Fibroblast of lung (primary cell): ENCODE data around the gene ELK1. TPM values are rescaled to one million over a fixed set of nuclear protein-coding genes. Genes with fewer than 3 reads are reported as not detected.

Experiments used
- DNase-seq, 2 donors: peaks; one replicate each; pipeline versions ENCODE4 v3.0.0 to v3.0.0-alpha.2; 2010; ENCODE audit warnings: low read depth in 2 of 2
- H2AFZ ChIP-seq: 2 replicates; pipeline ENCODE4 v1.5.1; 2012; ENCODE audit warnings: low read length, control low read depth, inconsistent platforms
- H3K27ac ChIP-seq: 2 replicates; pipeline ENCODE4 v1.5.1; 2011; ENCODE audit warnings: low read length, control low read depth; ENCODE audit not compliant: insufficient read depth
- H3K27me3 ChIP-seq: 2 replicates; pipeline ENCODE4 v1.5.1; 2011; ENCODE audit warnings: mild to moderate bottlenecking, low read length; ENCODE audit not compliant: control insufficient read depth, insufficient read depth
- H3K36me3 ChIP-seq: 2 replicates; pipeline ENCODE4 v1.5.1; 2011; ENCODE audit warnings: low read length; ENCODE audit not compliant: control insufficient read depth, insufficient read depth
- H3K4me1 ChIP-seq: 2 replicates; pipeline ENCODE4 v1.5.1; 2011; ENCODE audit warnings: low read length; ENCODE audit not compliant: control insufficient read depth, insufficient read depth; ENCODE audit errors: extremely low read depth
- H3K4me2 ChIP-seq: 2 replicates; pipeline ENCODE4 v1.5.1; 2011; ENCODE audit warnings: low read length, control low read depth; ENCODE audit not compliant: insufficient read depth; ENCODE audit errors: extremely low read depth
- H3K4me3 ChIP-seq, 4 experiments: fragments of 200-600 bp in 1 of 4; sonication (generic) in 1 of 4; replicated peaks in 1 of 4; 2 replicates each; pipeline ENCODE4 v1.5.1; 2011 to 2016; ENCODE audit warnings: low read length in 4 of 4, low read depth in 3 of 4, mild to moderate bottlenecking in 3 of 4, control low read depth in 2 of 4, inconsistent platforms in 1 of 4, mixed read lengths in 1 of 4; ENCODE audit not compliant: insufficient read depth in 1 of 4; ENCODE audit errors: control extremely low read depth in 1 of 4
- H3K79me2 ChIP-seq: 2 replicates; pipeline ENCODE4 v1.5.1; 2012; ENCODE audit warnings: mild to moderate bottlenecking, low read length, inconsistent platforms; ENCODE audit not compliant: control insufficient read depth, insufficient read depth
- H3K9ac ChIP-seq: 2 replicates; pipeline ENCODE4 v1.5.1; 2011; ENCODE audit warnings: mild to moderate bottlenecking, low read length, control low read depth; ENCODE audit not compliant: insufficient read depth
- H3K9me3 ChIP-seq: 2 replicates; pipeline ENCODE4 v1.5.1; 2012; ENCODE audit warnings: low read depth, low read length; ENCODE audit not compliant: control insufficient read depth, insufficient read depth
- H4K20me1 ChIP-seq: 2 replicates; pipeline ENCODE4 v1.5.1; 2011; ENCODE audit warnings: low read length; ENCODE audit not compliant: control insufficient read depth, insufficient read depth; ENCODE audit errors: extremely low read depth
- EZH2 ChIP-seq: IDR thresholded peaks from 2 replicates; pipeline ENCODE4 v1.5.1; 2012; ENCODE audit warnings: low read length, control low read depth, mild to moderate bottlenecking; ENCODE audit errors: missing control alignments
- polyA plus RNA-seq, 2 donors: library from polyadenylated mRNA; depleted of rRNA in 1 of 2; stranded (reverse) in 1 of 2; unstranded in 1 of 2; fragments of >200 nt; gene quantifications; 2 replicates each; pipeline ENCODE4 v1.2.1, GENCODE V29; 2011 to 2012; ENCODE audit warnings: missing spikeins in 1 of 2
- total RNA-seq: library from RNA; depleted of rRNA; stranded (reverse); fragments of >200 nt; gene quantifications from 2 replicates; pipeline ENCODE4 v1.2.1, GENCODE V29; 2014
- TF ChIP-seq, protein P1 (sequence below), 2 donors: IDR thresholded peaks in 1 of 2; conservative IDR thresholded peaks in 1 of 2; 1 replicate in 1 of 2; 2 replicates in 1 of 2; pipeline ENCODE4 v1.5.1; 2011 to 2012; ENCODE audit warnings: low read length in 2 of 2, control low read depth in 1 of 2, inconsistent platforms in 1 of 2, low read depth in 1 of 2, mild to moderate bottlenecking in 1 of 2

ELK1 gene
- total and polyA plus RNA-seq, 2 donors (not counting 1 experiment from before 2014, with no cell fraction given), result 13.9 to 25.3 TPM

DNA sequence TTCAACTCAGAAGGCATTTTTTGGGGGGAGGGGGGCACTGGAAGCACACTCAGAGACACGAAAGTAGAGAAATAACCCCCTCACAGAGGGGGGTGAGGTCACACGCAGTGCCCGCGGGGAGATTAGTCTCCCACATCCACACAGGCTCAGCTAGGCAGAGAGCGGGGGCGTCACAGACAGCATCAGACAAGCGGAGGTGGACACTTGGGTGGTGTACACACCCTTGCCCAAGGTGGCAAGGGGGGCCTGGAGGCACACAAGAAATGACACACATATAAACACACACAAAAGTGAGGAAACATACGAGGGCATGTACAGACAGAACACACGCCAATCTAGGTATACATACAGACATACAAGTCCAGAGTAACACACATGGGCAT lies 30.1 kb downstream of the ELK1 start:
- Histone ChIP-seq H4K20me1 (no peaks in the 10 kb centered on the region), H3K9ac (no peak overlapping the region), H3K9me3 (no peaks in the 10 kb centered on the region), H3K27ac (no peak overlapping the region), H3K4me1 (peaks cover 3% of the 10 kb centered on the region), H3K79me2 (no peaks in the 10 kb centered on the region), H3K27me3 (peaks cover 5% of the 10 kb centered on the region), H3K36me3 (no peaks in the 10 kb centered on the region), H2AFZ (no peak overlapping the region), H3K4me2 (no peak overlapping the region), H3K4me3 (no peak overlapping the region)
- DNase-seq, result no peak
- TF ChIP-seq, protein P1, sequence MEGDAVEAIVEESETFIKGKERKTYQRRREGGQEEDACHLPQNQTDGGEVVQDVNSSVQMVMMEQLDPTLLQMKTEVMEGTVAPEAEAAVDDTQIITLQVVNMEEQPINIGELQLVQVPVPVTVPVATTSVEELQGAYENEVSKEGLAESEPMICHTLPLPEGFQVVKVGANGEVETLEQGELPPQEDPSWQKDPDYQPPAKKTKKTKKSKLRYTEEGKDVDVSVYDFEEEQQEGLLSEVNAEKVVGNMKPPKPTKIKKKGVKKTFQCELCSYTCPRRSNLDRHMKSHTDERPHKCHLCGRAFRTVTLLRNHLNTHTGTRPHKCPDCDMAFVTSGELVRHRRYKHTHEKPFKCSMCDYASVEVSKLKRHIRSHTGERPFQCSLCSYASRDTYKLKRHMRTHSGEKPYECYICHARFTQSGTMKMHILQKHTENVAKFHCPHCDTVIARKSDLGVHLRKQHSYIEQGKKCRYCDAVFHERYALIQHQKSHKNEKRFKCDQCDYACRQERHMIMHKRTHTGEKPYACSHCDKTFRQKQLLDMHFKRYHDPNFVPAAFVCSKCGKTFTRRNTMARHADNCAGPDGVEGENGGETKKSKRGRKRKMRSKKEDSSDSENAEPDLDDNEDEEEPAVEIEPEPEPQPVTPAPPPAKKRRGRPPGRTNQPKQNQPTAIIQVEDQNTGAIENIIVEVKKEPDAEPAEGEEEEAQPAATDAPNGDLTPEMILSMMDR (conservative IDR thresholded peaks at IDR 0.05 in 1 of 2, IDR thresholded peaks at IDR 0.05 in 1 of 2; ENCODE audit: low read depth in 1 of 2, low read length in 2 of 2), result no peak
- no peak for TF ChIP-seq EZH2

DNA sequence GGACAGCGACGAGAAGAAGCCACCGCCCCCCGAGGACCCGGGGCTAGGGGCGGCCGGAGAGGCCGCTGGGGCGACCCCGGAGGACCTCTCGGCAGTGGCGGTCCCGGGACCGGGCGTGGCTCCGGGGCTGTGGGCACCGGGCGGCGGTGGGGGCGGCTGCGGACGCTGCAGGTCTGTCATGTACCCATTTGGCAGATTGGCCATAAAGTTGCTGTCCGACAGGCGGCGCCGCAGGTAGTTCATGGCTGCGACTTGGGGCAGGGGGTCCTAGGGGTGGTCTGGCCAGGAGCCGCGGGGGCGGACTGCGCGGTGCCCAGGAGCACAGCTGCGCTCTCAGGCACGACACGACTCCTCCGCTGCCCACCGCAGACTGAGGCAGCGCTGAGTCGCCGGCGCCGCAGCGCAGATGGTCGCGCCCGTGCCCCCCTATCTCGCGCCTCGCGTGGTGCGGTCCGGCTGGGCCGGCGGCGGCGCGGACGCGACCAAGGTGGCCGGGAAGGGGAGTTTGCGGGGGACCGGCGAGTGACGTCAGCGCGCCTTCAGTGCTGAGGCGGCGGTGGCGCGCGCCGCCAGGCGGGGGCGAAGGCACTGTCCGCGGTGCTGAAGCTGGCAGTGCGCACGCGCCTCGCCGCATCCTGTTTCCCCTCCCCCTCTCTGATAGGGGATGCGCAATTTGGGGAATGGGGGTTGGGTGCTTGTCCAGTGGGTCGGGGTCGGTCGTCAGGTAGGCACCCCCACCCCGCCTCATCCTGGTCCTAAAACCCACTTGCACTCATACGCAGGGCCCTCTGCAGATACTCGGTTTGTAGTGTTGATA lies 30.7 kb downstream of the ELK1 start, which contains the start of gene SYN1:
Gene SYN1 (minus strand): TSS at position 372 of the 817 bp plus-strand sequence. CDS start 129 bp downstream, at position 243.
- Histone ChIP-seq H3K4me3 (peak within 1 kb of the TSS in 2 of 4 experiments; percentile 21 to 48), H3K9ac (no peak within 1 kb of the TSS), H3K4me1 (peaks cover 3% of the 10 kb centered on the region), H3K36me3 (no peaks in the 10 kb centered on the region), H3K79me2 (no peaks in the 10 kb centered on the region), H4K20me1 (no peaks in the 10 kb centered on the region), H3K4me2 (peak within 1 kb of the TSS; percentile 25), H3K9me3 (no peaks in the 10 kb centered on the region), H3K27me3 (peaks cover 5% of the 10 kb centered on the region), H3K27ac (no peak within 1 kb of the TSS), H2AFZ (no peak within 1 kb of the TSS)
- DNase-seq, result peak; percentile 74 to 79
- TF ChIP-seq, protein P1 (conservative IDR thresholded peaks at IDR 0.05 in 1 of 2, IDR thresholded peaks at IDR 0.05 in 1 of 2; ENCODE audit: low read depth in 1 of 2, low read length in 2 of 2), result no peak
- no peak for TF ChIP-seq EZH2

DNA sequence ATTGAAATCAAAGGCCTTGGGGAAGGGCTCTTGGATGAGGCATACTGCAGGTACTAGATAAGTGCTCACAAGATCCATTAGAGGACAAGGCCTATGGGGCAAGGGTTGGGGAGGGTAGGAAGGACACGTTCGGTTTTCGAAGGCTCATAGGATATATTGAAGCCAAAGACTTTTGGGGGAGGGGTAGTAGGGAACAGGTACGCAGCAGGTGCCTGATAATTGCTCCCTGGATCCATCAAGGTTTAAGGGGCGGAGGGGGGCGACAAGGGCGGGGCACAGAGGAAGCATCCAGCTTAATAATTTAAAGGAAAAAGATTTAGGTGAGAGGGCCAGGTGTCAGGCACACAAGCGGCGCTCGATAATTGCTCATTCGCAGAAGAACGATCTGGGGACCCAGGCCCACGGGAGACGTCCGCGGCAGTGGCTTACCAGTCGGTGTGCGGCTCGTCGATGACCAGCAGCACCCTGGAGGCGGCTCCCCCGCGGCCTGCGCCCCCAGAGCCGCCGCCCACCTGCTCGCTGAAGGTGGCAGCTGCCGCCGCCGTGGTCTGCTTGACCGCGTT lies 31.4 kb downstream of the ELK1 start:
- TF ChIP-seq, protein P1 (conservative IDR thresholded peaks at IDR 0.05 in 1 of 2, IDR thresholded peaks at IDR 0.05 in 1 of 2; ENCODE audit: low read depth in 1 of 2, low read length in 2 of 2), result no peak
- no peak for TF ChIP-seq EZH2

More for the DNA sequence above, 31.4 kb downstream of the ELK1 start:
- H2AFZ ChIP-seq, result no peak overlapping the region
- H3K79me2 ChIP-seq, result no peaks in the 10 kb centered on the region
- no peak overlapping the region for H3K27ac ChIP-seq
- peak overlapping the region in 1 of 4 experiments; percentile 48 for H3K4me3 ChIP-seq
- no peaks in the 10 kb centered on the region for H4K20me1 ChIP-seq
- peaks cover 3% of the 10 kb centered on the region for H3K4me1 ChIP-seq
- peaks cover 5% of the 10 kb centered on the region for H3K27me3 ChIP-seq
- H3K9me3 ChIP-seq, result no peaks in the 10 kb centered on the region
- no peak overlapping the region for H3K4me2 ChIP-seq
- no peak overlapping the region for H3K9ac ChIP-seq
- no peaks in the 10 kb centered on the region for H3K36me3 ChIP-seq
- no peak for DNase-seq
